GM10266 (cell line): ENCODE data around the gene SLC25A23.
"Not testable (repeated sequence)": the region's sequence is repeated elsewhere in the genome, so short reads cannot be mapped to it uniquely, and the experiment has no call there.

ENCODE experiments used
- DNase-seq: peaks from one replicate; pipeline ENCODE4 v3.0.0; 2012; ENCODE audit errors: extremely low spot score
- TF ChIP-seq, protein P1 (sequence below): IDR thresholded peaks from 2 replicates; pipeline ENCODE4 v1.5.1; 2012; ENCODE audit warnings: mild to moderate bottlenecking, low read depth; ENCODE audit not compliant: control insufficient read depth, insufficient read depth; ENCODE audit errors: missing control alignments

The SLC25A23 gene

GRCh38 chr19:6440905-6441304 lies 18.7 kb downstream of the SLC25A23 start:
- no peak for DNase-seq
- TF ChIP-seq, protein P1, sequence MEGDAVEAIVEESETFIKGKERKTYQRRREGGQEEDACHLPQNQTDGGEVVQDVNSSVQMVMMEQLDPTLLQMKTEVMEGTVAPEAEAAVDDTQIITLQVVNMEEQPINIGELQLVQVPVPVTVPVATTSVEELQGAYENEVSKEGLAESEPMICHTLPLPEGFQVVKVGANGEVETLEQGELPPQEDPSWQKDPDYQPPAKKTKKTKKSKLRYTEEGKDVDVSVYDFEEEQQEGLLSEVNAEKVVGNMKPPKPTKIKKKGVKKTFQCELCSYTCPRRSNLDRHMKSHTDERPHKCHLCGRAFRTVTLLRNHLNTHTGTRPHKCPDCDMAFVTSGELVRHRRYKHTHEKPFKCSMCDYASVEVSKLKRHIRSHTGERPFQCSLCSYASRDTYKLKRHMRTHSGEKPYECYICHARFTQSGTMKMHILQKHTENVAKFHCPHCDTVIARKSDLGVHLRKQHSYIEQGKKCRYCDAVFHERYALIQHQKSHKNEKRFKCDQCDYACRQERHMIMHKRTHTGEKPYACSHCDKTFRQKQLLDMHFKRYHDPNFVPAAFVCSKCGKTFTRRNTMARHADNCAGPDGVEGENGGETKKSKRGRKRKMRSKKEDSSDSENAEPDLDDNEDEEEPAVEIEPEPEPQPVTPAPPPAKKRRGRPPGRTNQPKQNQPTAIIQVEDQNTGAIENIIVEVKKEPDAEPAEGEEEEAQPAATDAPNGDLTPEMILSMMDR = no peak

DNA sequence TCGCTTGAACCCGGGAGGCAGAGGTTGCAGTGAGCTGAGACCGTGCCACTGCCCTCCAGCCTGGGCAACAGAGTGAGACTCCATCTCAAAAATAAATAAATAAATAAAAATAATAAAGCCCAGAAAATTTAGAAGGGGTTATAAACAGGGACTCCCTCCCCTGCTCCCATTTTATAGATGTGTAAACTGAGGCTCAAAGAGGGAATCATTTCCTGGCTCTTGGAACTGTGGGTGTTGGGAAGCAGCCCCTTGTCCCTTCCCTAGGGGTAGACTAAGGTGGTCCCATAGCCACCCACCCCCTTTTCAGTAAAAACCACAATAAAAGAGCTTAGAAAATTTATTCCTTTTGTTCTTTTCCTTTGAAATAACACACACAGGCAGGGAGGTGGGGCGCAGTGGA lies 19.8 kb downstream of the SLC25A23 start:
- TF ChIP-seq, protein P1 = no peak

DNA sequence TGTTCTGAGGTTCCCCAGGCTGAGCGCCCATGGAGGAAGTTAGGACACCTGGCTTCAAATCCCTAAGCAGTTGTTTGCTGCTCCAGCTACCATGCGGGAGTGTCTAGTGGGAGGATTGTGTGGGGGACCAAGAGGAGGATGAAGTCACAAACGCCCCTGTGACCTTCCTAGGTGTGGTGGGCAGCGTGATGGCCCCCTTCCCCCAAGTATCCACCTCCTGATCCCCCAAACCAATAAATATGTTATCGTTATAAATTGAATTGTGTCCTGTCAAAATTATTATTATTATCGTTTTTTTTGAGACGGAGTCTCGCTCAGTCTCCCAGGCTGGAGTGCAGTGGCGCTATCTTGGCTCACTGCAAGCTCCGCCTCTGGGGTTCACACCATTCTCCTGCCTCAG lies 25.9 kb downstream of the SLC25A23 start, which contains the start of gene SLC25A41:
TSS of gene SLC25A41 (minus strand) at position 101 of the 400 bp plus-strand sequence. CDS start at position 31, 70 bp downstream.
- no peak for DNase-seq

More for the DNA sequence above, 19.8 kb downstream of the SLC25A23 start:
- no peak for DNase-seq

DNA sequence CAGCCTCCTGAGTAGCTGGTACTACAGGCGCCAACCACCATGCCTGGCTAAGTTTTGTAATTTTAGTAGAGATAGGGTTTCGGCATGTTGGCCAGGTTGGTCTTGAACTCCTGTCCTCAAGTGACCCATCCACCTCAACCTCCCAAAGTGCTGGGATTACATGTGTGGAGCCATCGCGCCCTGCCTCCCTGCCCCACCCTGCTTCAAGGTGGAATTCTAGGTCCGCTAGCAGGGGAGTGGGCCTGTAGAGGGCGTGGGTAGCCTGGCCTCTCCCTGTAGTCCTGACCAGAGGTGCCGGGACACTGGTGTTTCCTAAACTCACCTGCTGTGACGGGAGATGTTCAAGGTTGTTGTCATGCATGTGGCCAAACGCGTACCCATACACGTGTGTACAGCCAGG lies 26.4 kb downstream of the SLC25A23 start:
- TF ChIP-seq, protein P1 = no peak
- DNase-seq = no peak

More for the DNA sequence above, 25.9 kb downstream of the SLC25A23 start, which contains the start of gene SLC25A41:
- TF ChIP-seq, protein P1 = no peak

DNA sequence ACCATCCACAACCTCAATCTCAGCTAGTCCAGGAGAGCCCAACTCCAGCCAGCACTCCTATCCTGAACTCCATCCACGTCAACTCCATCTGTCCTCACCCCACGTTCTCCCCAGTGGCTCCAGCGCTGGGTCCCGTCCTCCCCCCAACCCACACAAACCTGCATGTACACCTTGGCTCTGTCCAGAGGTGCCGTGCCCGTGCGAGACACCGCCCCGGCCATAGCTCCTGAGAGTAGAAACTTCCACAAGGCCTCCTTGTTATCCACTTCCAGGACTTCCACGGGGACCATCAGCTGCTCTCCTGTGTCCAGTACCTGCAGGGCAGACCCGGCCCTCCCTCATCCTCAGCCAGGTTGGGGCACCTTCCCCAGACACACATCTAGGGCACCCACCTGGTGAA lies 27.7 kb downstream of the SLC25A23 start:
- DNase-seq = no peak
- TF ChIP-seq, protein P1 = no peak

DNA sequence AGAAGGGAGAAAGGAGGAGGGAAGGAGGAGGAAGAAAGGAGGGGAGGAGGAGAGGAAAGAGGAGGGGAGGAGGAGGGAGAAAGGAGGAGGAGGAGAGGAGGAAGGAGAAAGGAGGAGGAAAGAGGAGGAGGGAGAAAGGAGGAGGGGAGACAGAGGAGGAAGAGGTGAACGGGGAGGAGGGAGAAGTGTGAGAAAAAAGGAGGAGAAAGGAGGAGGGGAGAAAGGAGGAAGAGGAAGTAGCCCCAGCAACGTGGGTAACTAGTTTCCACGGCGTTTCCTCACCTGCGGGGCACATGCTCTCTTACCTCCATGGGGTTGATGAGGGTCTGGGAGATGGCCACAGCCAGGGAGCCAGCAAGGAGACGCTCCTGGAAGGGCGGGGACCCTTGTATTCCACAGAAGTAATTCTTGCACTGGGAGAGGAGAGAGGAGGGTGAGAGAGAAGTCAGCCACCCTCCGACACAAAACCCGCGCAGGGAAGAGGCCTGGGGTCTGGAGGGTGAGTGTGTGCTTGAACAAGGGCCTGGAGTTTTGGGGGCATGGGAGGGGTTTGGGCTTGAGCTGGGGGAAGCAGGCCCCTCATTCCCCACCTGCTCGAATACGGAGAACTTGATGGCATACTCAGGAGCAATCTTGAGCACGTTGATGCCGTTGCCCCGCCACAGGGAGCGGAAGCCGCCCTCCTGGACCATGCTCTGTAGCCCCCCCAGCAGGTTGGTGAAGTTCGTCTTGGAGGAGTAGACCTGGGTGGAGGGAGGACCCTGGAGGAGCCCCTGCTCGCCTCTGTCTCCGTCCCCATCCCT lies 30.0 kb downstream of the SLC25A23 start:
- TF ChIP-seq, protein P1 = no peak
- no peak for DNase-seq

- not testable (repeated sequence) for DNase-seq
Measured at GRCh38 chr19:6428692-6429418, 30.7 kb downstream of the SLC25A23 start.
